GM21526 (cell line): ENCODE data around the gene GTF2A1.
"Not testable (repeated sequence)": the region's sequence is repeated elsewhere in the genome, so short reads cannot be mapped to it uniquely, and the experiment has no call there.

Source experiments
- ATAC-seq: cut with Tn5 transposase; IDR thresholded peaks from one replicate; pipeline ENCODE4 v1.9.1; 2021; ENCODE audit warnings: moderate library complexity; ENCODE audit not compliant: unreplicated experiment, low FRiP score

GTF2A1 gene

DNA sequence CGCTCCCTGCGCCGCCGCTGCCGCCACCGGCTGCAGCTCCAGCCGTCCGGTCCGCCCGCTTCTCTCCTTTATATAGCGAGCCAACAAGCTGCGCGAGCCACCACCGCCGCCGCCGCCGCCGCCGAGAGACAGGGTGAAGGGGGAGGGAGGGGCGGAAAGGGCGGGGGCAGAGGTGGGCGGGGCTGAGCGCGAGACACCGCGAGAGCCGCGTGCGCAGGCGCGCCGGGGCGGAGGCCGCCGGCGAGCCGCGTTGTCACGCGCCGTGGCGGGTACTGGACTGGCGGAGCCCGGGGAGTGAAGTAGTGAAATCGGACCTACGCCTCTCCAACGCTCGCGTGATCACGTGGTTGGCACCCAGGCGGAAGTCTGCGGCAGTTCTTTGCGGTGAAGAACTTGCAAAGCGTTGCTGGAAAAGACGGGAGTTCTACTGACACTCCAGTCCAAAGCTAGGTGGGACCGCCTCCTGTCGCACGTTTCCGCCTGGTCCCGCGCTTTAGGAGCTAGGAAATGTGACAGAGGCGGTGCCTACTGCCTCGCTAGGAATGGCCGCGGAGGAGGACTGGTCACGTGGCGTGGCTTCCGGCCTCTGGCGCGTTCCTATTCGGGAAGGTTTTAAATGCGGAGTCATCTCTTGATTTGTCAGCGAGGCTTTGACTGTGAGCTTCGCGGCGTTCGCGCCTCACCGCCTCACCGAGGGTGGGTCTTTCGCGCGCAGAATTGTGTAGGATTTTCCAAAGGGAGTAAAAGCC, at the start of gene GTF2A1:
TSS of gene GTF2A1 (minus strand) at position 130 of the 749 bp plus-strand sequence. CDS start 441 bp downstream, outside the sequence.
- ATAC-seq, result peak; percentile 74

DNA sequence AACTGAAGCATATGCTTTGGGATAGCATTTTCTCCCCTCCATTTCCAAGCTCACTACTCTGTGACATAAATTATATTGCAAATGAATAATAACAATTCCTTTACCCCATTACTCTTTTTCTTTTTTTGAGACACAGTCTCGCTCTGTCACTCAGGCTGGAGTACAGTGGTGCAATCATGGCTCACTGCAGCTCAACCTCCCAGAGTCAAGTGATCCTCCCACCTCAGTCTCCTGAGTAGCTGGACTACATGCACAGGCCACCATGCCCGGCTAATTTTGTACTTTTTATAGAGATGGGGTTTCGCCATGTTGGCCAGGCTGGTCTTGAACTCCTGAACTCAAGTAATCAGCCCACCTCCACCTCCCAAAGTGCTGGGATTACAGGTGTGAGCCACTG, 49.2 kb upstream of the GTF2A1 start:
- no peak for ATAC-seq

DNA sequence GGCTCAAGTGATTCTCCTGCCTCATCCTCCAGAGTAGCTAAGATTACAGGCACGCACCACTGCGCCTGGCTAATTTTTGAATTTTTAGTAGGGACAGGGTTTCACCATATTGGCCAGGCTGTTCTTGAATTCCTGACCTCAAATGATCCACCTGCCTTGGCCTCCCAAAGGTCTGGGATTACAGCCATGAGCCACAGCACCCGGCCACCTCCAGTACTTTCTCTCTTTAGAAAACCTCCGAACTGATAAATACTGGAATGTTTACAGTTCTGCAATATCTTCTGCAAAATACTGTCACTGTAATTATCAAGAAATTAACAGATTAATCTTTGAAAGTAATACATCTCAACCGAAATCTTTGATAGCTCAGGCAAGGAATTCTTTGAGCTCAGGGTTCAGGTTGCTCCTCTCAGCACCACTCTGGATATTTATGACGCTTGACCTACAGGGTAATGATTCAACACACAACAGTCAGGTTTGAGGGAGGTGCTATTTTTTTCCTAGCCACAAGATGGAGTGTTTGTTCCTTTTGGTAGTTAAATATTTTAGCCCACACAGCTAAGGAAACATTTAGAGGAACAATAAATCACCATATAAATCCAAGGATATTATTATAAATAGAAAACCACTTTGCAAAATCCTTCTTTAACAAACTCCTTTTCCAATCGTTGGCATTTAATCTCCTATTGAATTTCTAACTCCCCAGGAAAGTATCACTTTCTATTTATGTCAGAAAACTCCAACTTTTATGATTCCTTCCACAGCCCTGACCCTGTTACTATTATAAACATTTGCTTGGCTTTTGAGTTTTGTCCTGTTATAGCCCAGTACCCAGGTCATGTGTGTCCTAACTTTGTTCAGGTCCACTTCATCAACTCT, 48.6 kb upstream of the GTF2A1 start:
- peak; percentile 81 for ATAC-seq

DNA sequence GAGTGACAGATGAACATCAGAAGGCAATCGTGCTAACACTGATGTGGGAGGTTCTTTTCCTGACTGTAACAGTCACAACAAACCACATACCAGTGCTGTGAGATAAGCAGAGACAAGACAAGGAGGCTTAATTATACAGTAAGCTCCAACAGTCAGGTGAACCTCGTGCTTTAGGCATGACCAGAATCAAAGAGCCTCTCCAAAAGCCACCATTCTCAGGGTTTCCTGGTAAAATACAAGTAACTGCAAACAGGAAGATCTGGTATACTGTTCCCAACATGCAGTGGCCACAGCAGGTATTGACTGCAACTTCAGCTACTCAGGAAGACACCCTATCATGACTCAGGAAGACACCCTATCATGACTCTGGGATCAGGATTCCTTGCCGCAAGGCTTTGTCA, 47.3 kb upstream of the GTF2A1 start:
- ATAC-seq, result no peak

DNA sequence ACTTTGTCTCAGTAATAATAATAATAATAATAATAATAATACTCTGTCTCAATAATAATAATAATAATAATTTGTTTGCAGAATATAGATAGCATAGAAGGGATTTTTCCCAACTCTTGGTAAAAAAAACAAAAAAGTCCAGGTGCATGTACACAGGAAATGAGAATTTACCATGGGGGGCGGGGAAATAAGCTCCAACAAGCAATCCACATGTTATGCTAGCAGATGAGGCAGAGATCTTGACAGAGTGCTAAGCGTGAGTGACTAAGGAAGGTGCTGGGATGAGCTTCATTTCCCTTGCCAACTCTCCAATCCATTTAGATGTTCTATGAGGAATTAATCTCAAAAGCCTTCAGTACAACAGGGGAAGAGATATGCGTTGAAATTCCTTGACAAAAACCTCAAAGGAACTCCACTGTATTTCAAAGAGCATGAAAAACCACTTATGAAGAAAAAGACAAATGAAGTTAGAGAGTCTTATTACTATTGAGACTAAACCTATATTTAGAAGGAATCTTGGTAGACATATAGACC, 44.9 kb upstream of the GTF2A1 start:
- no peak for ATAC-seq

DNA sequence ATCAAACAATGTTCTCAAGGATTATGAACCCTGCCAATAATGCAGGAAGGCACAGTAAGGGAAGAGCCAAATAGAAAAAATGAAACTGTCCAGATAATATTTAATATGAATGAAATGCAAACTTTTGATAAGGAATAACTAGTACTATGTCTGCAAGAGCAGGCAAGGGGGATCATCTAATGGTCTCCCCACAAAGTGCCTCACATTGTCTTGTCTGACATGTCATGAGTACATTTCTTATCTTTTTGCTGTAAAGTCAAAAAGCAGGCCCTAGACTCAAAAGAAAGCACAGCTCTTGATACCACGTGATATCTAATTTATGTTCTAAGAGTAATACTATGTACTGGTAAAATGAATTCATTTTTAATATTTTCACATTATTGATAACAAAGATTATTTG, 43.9 kb upstream of the GTF2A1 start:
- no peak for ATAC-seq

DNA sequence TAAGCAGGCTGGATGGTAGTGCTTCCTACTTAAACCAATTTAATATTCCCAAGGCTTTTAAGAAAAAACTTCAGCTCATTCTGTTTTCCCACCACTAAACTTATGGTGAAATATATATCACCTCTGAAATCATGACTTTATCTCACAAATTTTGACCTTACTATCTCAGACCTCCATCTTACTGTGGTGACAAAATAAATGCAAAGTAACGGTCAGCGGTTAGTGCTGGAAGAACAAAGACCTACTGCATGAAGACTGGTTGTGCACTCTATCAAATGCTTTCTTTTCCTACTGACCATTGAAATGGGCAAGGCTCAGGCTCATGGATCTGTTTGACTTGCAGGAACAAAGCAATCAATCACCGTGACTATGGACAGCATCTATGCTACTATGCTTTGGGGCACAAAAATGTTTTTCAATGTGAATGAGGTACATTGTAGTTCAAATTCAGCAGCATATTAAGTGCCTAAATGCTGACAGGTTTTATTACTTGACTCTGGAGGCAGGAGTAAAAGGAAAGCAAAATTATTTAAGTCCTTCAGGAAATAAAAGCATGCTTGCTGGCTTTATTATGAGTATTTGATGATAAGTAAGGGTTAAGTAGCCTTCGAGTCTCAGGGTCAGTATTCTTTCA, 43.1 kb upstream of the GTF2A1 start:
- no peak for ATAC-seq

DNA sequence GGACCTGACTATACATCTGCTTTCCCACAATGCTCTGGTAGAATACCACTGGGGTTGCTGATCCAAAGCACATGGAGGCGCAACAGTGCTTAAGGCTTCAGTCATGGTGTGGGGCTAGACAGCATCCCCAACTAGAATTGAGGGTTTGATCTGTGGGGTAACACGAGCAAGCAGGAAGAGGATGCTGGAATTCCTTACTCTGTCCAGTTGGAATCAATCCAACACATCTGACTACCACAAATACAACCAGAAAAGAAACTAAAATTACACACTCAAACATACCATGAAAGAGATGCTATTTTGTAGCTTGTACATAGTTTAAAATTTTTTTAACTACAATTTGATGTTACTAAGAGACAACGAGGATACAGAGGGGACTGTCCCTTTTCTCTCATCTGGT, 40.4 kb upstream of the GTF2A1 start:
- ATAC-seq, result no peak

DNA sequence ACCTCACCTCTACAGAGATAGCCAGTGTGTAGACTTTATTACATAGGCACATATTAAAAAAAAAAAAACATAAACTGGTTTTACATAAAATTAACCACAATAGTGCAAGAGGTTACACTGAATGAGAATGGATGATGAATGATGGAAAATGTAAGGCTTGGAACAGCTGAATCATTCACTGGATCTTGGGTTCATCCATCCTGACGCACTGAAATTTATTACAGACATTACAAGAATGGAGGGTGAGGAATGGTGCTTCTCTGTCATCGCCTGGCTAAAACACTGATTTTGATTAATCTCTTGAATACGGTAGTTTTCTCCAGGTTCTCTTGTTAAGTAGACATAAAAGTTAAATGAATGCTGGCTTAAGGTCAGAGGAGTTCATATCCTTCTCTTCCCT, 40.0 kb upstream of the GTF2A1 start:
- no peak for ATAC-seq

DNA sequence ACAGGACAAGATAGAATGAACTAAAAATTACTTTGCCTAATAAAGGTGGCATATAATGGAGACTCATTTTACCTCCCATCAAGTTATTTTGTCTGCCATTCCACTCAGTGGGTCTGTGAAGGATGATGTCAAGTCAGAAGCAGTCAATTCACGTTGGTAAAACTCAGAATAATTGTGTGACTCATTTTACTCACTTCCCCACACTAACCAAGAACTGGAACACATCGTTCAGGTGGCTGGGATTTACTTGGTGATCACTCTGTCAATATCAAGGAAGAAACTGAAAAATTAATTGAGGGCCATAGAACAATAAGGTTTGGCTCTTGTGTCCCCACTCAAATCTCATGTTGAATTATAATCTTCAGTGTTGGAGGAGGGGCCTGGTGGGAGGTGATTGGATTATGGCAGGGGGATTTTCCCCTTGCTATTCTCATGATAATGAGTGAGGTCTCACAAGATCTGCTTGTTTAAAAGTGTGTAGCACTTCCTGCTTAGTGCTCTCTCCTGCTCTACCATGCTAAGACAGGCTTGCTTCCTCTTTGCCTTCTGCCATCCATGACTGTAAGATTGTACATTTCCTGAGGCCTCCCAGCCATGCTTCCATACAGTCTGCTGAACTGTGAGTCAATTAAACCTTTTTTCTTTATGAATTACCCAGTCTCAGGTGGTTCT, 35.7 kb upstream of the GTF2A1 start:
- ATAC-seq, result peak; percentile 55

DNA sequence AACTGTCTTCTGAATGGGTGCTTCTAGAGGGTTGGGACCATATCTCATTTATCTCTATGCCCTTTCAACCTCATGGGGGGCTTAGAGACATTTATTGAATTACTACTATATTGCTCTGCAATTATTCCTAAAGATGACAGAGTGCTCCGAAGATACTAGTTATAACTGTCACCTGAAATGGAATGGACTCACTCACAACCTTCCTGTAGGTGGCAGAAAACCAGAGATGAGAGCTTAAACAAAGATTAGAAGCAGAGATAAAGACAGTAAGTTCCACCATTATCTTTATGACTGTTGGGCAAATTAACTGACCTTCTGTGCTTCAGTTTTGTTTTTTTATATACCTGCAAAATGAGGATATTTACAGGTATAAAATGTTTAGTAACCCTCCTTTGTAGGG, 31.5 kb upstream of the GTF2A1 start:
- no peak for ATAC-seq

DNA sequence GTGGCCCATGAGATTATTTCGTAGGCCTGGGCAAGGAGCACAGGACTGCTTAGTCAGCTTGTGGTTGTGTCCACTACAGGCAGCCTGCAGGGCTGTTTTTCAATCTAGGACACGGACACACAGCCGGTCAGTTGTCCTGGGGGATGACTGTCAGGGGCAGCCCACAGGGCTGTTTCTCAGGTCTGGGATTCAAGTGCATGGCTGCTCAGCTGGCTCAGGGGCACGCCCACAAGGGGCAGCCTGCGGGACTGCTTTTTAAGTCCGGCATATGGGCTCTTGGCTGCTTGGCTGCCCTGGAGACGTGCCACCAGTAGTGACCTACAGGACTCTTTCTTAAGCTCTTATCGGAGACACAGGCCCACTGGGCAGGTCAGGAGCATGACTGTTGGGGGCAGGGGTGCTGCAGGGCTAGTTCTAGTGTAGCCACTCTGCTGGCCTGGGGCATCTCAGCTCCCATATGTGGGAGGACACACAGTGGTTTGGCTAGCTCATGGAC, 26.6 kb upstream of the GTF2A1 start:
- no peak for ATAC-seq

DNA sequence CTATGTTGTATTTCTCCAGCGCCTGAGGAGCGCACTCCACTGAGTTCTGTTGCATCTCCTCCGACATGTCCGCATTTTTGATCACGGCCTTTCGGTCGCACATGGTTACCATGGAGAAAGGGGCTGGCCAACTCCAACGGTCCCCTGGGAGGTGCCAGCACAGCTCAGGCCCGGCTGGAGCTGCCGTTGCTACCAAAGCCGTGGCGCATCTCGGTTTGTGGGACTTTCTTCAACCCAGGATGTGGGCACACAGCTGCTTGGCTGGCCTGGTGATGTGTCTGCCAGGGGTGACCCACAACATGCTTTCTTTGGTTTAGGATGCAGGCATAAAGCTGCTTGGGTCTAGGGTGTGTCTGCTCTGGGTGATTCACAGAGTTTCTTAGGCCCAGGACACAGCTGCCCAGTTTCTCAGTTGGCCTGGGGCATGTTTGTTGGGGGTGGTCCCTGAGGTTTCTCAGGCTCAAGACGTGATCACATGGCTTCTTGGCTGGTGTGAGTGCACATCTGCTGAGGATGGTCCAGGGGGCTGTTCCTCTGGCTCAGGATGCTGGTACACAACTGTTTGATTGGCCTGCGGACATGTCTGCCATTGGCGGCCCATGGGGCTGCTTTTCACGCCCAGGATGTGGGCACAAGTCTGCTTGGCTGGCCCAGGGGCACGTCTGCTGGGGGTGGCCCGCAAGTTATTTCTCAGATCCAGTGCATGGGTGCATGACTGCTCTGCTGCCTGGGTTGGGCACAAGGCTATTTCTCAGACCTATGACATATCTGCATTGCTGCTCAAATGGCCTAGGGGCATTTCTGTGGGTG, 25.9 kb upstream of the GTF2A1 start:
- ATAC-seq, result no peak

DNA sequence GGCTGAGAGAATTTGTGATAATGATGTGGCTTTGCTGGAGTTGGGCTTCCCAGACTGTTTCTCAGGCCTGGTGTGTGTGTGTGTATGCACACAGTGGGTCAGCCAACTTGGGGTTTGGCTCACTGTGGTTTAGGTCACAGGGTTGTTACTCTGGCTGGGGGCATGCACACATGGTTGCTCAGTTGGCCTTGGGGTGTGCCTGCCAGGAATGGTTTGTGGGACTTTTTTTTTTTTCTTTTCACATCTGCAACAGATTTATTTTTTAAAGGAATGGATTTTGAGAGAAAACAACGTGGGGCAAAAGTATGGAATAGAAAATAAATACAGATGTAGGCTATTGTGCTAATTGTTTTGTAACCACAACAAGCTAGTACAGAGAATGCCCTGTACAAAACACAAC, 25.0 kb upstream of the GTF2A1 start:
- no peak for ATAC-seq

DNA sequence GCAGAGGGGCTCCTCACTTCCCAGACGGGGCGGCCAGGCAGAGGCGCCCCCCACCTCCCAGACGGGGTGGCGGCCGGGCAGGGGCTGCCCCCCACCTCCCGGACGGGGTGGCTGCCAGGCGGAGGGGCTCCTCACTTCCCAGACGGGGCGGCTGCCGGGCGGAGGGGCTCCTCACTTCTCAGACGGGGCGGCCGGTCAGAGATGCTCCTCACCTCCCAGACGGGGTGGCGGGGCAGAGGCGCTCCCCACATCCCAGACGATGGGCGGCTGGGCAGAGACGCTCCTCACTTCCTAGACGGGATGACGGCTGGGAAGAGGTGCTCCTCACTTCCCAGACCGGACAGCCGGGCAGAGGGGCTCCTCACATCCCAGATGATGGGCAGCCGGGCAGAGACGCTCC, 23.7 kb upstream of the GTF2A1 start:
- not testable (repeated sequence) for ATAC-seq

DNA sequence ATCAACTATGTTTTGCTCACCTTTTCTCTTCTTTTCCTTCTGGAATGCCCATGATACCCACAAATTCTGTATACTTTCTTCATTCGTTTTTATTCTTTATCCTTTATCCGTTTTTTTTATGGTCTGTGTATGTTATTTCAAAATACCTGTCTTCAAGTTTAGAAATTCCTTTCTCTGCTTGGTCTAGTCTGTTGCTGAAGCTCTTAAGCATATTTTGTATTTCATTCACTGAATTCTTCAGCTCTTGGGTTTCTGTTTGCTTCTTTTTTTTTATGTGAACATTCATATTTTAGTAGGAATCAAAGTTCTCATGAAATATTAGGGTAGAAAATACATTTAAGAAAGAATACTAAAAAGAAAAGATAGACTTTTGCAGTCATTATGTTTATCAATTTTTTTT, 22.7 kb upstream of the GTF2A1 start:
- ATAC-seq, result no peak

DNA sequence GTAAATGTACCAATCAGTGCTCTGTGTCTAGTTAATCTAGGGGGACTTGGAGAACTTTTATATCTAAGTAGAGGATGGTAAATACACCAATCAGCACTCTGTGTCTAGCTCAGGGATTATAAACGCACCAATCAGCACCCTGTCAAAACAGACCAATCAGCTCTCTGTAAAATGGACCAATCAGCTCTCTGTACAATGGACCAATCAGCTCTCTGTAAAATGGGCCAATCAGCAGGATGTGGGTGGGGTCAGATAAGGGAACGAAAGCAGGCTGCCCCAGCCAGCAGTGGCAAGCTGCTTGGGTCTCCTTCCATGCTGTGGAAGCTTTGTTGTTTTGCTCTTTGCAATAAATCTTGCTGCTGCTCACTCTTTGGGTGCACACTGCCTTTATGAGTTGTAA, 16.1 kb upstream of the GTF2A1 start:
- not testable (repeated sequence) for ATAC-seq

DNA sequence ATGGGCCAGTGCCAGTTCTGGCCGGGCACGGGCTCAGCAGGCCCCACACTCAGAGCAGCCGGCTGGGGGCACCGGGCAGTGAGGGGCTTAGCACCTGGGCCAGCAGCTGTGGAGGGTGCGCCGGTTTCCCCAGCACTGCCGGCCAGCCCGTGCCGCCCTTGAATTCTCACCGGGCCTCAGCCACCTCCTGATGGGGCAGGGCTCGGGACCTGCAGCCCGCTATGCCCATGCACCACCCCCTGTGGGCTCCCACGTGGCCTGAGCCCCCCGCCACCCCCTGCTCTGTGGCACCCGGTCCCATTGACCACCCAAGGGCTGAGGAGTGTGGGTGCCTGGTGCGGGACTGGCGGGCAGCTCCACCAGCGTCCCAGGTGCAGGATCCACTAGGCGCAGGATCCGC, 15.4 kb upstream of the GTF2A1 start:
- no peak for ATAC-seq

DNA sequence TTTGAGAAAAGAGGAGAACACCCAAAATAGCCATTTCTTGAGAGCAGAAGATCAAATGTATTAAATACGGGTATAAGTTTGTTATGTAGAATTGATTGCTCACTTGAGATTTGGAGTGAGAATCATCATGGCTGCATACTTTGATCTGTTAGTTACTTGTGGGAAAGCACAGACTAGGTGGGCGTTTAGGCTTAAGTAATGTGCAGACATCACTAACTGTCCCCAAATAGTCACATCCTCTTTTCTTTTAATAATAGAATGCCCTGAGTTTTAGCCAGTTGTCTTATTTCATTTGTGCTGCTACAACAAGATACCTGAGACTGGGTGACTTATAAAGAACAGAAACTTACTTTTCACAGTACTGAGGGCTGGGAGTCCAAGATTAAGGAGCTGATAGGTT, 14.3 kb upstream of the GTF2A1 start:
- peak; percentile 54 for ATAC-seq

DNA sequence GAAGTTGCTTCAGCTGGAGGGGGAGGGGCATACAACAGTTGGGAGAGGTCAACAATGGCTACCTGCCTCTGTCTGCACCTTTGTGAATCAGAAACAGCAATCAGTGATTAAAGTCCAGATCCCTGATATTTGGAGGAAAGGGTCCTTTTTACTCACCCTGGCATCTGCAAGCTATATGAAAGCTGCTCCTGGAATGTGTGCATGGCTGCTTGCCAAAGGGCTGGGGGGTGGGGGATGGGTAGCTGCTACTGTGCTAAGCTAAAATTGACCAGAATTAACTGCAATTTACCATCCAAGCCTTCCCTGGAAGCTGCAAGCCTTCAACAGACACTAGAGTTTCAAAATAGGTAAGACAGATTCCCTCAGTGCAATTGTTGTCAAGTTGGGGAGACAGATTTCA, 13.5 kb upstream of the GTF2A1 start:
- ATAC-seq, result no peak
